PC-9 (cell line): ENCODE measurements around the gene PGAP6. TPM values are rescaled to one million over a fixed set of nuclear protein-coding genes. Genes with fewer than 3 reads are reported as not detected.

Experiments used
- BruUV-seq: library from RNA; stranded (reverse); fragments of 400-500 nt; replicated peaks from 2 replicates; lab custom pipeline; 2021; lab: Mats Ljungman, UMichigan
- CTCF ChIA-PET: fragments of 300-600 bp; sonication (Branson Sonifier 250); formaldehyde crosslinking; loops from one replicate; lab custom pipeline; 2022; ENCODE audit warnings: antibody characterized with exemption; lab: Charles Lee
- POLR2A ChIA-PET: fragments of 300-600 bp; sonication (Branson Sonifier 250); formaldehyde crosslinking; loops from one replicate; lab custom pipeline; 2022; ENCODE audit warnings: antibody characterized with exemption; ENCODE audit not compliant: unreplicated experiment; lab: Charles Lee
- DNase-seq, 2 experiments: peaks; one replicate each; pipeline versions ENCODE4 v3.0.0 to v3.0.0-alpha.2; 2015 to 2022; ENCODE audit warnings: mixed read lengths in 1 of 2
- H2AFZ ChIP-seq: fragments of 200-600 bp; sonication (generic); 2 replicates; pipeline ENCODE4 v1.8.1; 2017; ENCODE audit warnings: antibody characterized with exemption
- H3F3A ChIP-seq: fragments of 200-600 bp; sonication (generic); 2 replicates; pipeline ENCODE4 v1.8.1; 2017; ENCODE audit warnings: antibody characterized with exemption, mild to moderate bottlenecking, low read depth; ENCODE audit not compliant: insufficient read depth
- H3K27ac ChIP-seq: fragments of 200-600 bp; sonication (generic); 2 replicates; pipeline ENCODE4 v1.6.1; 2016; ENCODE audit warnings: mixed run types
- H3K27me3 ChIP-seq: fragments of 200-600 bp; sonication (generic); 2 replicates; pipeline ENCODE4 v1.6.1; 2016; ENCODE audit warnings: low read depth, mixed run types; ENCODE audit not compliant: insufficient read depth
- H3K36me3 ChIP-seq: fragments of 200-600 bp; sonication (generic); 2 replicates; pipeline ENCODE4 v1.6.1; 2016; ENCODE audit warnings: low read depth, mixed run types
- H3K4me1 ChIP-seq: fragments of 200-600 bp; sonication (generic); replicated peaks from 2 replicates; pipeline ENCODE4 v1.6.1; 2016; ENCODE audit warnings: mixed run types; ENCODE audit not compliant: insufficient read depth
- H3K4me2 ChIP-seq: fragments of 200-600 bp; sonication (generic); 2 replicates; pipeline ENCODE4 v1.6.1; 2017; ENCODE audit warnings: mixed run types
- H3K4me3 ChIP-seq: fragments of 200-600 bp; sonication (generic); 2 replicates; pipeline ENCODE4 v1.6.1; 2016; ENCODE audit warnings: mixed run types
- H3K79me2 ChIP-seq: fragments of 200-600 bp; sonication (generic); 2 replicates; pipeline ENCODE4 v1.6.1; 2017; ENCODE audit warnings: low read depth, mixed run types
- H3K9me2 ChIP-seq: fragments of 200-600 bp; sonication (generic); 2 replicates; pipeline ENCODE4 v1.8.1; 2017; ENCODE audit warnings: mild to moderate bottlenecking; ENCODE audit not compliant: insufficient read depth
- H3K9me3 ChIP-seq: fragments of 200-600 bp; sonication (generic); 2 replicates; pipeline ENCODE4 v1.8.1; 2016; ENCODE audit warnings: low read depth; ENCODE audit not compliant: insufficient read depth
- H4K20me1 ChIP-seq: fragments of 200-600 bp; sonication (generic); 2 replicates; pipeline ENCODE4 v1.8.1; 2017; ENCODE audit not compliant: insufficient read depth
- CTCF ChIP-seq: fragments of 200-600 bp; sonication (generic); conservative IDR thresholded peaks from 2 replicates; pipeline ENCODE4 v1.6.1; 2017; ENCODE audit warnings: mixed run types, antibody characterized with exemption, mild to moderate bottlenecking, moderate library complexity
- EZH2 ChIP-seq: fragments of 200-600 bp; sonication (generic); IDR thresholded peaks from 2 replicates; pipeline ENCODE4 v1.8.0; 2017; ENCODE audit warnings: antibody characterized with exemption, low read depth
- intact Hi-C: fragments of 100-400 bp; cut with micrococcal nuclease; formaldehyde crosslinking; loops from one replicate; pipeline ENCODE4 v1.10.0; 2022; ENCODE audit not compliant: unreplicated experiment
- total RNA-seq: library from RNA; stranded (reverse); gene quantifications from 2 replicates; pipeline ENCODE4 v1.2.3, GENCODE V29; 2021

The PGAP6 gene
- total RNA-seq, 1 experiment from 2014 or later: 45.6 TPM

GRCh38 chr16:370443-370842 is 11.3 kb downstream of the PGAP6 start, which contains the start of gene MRPL28:
Gene MRPL28, minus strand, starts transcription at chr16:370538. Its CDS starts 320 bp downstream, at chr16:370218.
- no peak within 1 kb of the TSS for H3K27ac ChIP-seq
- peaks cover 5% of the 10 kb centered on the region; the same call in 1 of the 2 replicates for H3K4me1 ChIP-seq
- H3F3A ChIP-seq: peaks cover 7% of the 10 kb centered on the region; the same call in 1 of the 2 replicates
- DNase-seq: peak; percentile 86 to 96
- H3K36me3 ChIP-seq: peaks cover 3% of the 10 kb centered on the region; the same call in 1 of the 2 replicates
- BruUV-seq: no TSS peak
- no peaks in the 10 kb centered on the region for H3K9me2 ChIP-seq
- peak within 1 kb of the TSS; percentile 72 for H3K4me2 ChIP-seq
- ChIA-PET POLR2A (interaction anchor here (0.5 to 0.6 kb wide), 4 partner anchors 18 to 438 kb away, joined by 3 to 19 read pairs (median 4); no protein-coding TSS in a partner anchor), CTCF (interaction anchor here (0.6 to 1.2 kb wide), 4 partner anchors 11 to 350 kb away, joined by 3 read pairs; no protein-coding TSS in a partner anchor)
- no peaks in the 10 kb centered on the region for H3K79me2 ChIP-seq
- intact Hi-C loops: no loop called here
- no peak within 1 kb of the TSS for H2AFZ ChIP-seq
- peak within 1 kb of the TSS; percentile 38; the same call in 1 of the 2 replicates for H3K4me3 ChIP-seq
- no peaks in the 10 kb centered on the region for H4K20me1 ChIP-seq
- TF ChIP-seq CTCF (no peak), EZH2 (no peak)
- no peaks in the 10 kb centered on the region for H3K9me3 ChIP-seq
- no peaks in the 10 kb centered on the region for H3K27me3 ChIP-seq

GRCh38 chr16:369866-370436 is 11.8 kb downstream of the PGAP6 start:
- peaks cover 5% of the 10 kb centered on the region; the same call in 1 of the 2 replicates for H3K4me1 ChIP-seq
- H2AFZ ChIP-seq: no peak overlapping the region
- BruUV-seq: no TSS peak
- no peaks in the 10 kb centered on the region for H3K27me3 ChIP-seq
- H4K20me1 ChIP-seq: no peaks in the 10 kb centered on the region
- H3K27ac ChIP-seq: no peak overlapping the region
- no peak for DNase-seq
- H3K9me3 ChIP-seq: no peaks in the 10 kb centered on the region
- POLR2A ChIA-PET: interaction anchor here (0.6 kb wide), 1 partner anchor 439 kb away, joined by 3 read pairs; no protein-coding TSS in a partner anchor
- TF ChIP-seq EZH2 (no peak), CTCF (no peak)
- intact Hi-C loops: no loop called here
- H3K4me3 ChIP-seq: peak overlapping the region; percentile 38; the same call in 1 of the 2 replicates
- H3K9me2 ChIP-seq: no peaks in the 10 kb centered on the region
- H3F3A ChIP-seq: peaks cover 7% of the 10 kb centered on the region; the same call in 1 of the 2 replicates
- CTCF ChIA-PET: interaction anchor here (0.6 to 1.2 kb wide), 4 partner anchors 11 to 350 kb away, joined by 3 read pairs; no protein-coding TSS in a partner anchor
- no peak overlapping the region for H3K4me2 ChIP-seq
- peaks cover 3% of the 10 kb centered on the region; the same call in 1 of the 2 replicates for H3K36me3 ChIP-seq
- no peaks in the 10 kb centered on the region for H3K79me2 ChIP-seq

GRCh38 chr16:369275-369865 is 12.4 kb downstream of the PGAP6 start:
- no peak overlapping the region for H2AFZ ChIP-seq

More at GRCh38 chr16:369275-369865, 12.4 kb downstream of the PGAP6 start:
- intact Hi-C loops: no loop called here
- no peak for TF ChIP-seq CTCF
- no peak for TF ChIP-seq EZH2
- Histone ChIP-seq H3K27ac (no peak overlapping the region), H3K36me3 (peaks cover 3% of the 10 kb centered on the region; the same call in 1 of the 2 replicates), H3K9me2 (no peaks in the 10 kb centered on the region), H3K4me2 (no peak overlapping the region), H3K27me3 (no peaks in the 10 kb centered on the region), H3K4me3 (no peak overlapping the region), H3F3A (peaks cover 10% of the 10 kb centered on the region; the same call in 1 of the 2 replicates), H3K79me2 (no peaks in the 10 kb centered on the region), H3K4me1 (peaks cover 5% of the 10 kb centered on the region; the same call in 1 of the 2 replicates), H4K20me1 (no peaks in the 10 kb centered on the region), H3K9me3 (no peaks in the 10 kb centered on the region)
- ChIA-PET POLR2A (no interaction called here), CTCF (no interaction called here)
- no TSS peak for BruUV-seq
- no peak for DNase-seq
